ENCODE measurements around the gene TSPAN32.

Gene TSPAN32

GRCh38 chr11:2316169-2316962 is 14.6 kb downstream of the TSPAN32 start:
- TF ChIP-seq, protein P1, sequence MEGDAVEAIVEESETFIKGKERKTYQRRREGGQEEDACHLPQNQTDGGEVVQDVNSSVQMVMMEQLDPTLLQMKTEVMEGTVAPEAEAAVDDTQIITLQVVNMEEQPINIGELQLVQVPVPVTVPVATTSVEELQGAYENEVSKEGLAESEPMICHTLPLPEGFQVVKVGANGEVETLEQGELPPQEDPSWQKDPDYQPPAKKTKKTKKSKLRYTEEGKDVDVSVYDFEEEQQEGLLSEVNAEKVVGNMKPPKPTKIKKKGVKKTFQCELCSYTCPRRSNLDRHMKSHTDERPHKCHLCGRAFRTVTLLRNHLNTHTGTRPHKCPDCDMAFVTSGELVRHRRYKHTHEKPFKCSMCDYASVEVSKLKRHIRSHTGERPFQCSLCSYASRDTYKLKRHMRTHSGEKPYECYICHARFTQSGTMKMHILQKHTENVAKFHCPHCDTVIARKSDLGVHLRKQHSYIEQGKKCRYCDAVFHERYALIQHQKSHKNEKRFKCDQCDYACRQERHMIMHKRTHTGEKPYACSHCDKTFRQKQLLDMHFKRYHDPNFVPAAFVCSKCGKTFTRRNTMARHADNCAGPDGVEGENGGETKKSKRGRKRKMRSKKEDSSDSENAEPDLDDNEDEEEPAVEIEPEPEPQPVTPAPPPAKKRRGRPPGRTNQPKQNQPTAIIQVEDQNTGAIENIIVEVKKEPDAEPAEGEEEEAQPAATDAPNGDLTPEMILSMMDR (IDR thresholded peaks at IDR 0.05) = no peak
- no peak for TF ChIP-seq ZFX (IDR thresholded peaks at IDR 0.05; ENCODE audit: borderline replicate concordance)

DNA sequence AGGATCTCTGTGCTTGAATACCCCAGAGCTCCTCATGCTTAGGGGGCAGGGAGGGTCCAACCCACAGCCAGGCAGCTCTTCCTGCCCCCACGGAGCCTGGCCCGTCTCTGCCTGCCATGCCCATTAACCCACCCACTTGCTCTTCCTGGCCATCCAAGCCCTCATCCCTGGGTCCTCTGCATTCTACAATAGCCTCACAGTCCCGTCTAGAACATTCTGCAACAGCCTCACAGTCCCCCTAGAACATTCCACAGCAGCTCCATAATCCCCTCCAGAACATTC is 15.1 kb downstream of the TSPAN32 start:
- H3K27ac ChIP-seq = no peak overlapping the region
- TF ChIP-seq, protein P1 (IDR thresholded peaks at IDR 0.05) = no peak
- no peak for TF ChIP-seq ZFX (IDR thresholded peaks at IDR 0.05; ENCODE audit: borderline replicate concordance)

More at GRCh38 chr11:2316169-2316962, 14.6 kb downstream of the TSPAN32 start:
- no peak overlapping the region for H3K27ac ChIP-seq

DNA sequence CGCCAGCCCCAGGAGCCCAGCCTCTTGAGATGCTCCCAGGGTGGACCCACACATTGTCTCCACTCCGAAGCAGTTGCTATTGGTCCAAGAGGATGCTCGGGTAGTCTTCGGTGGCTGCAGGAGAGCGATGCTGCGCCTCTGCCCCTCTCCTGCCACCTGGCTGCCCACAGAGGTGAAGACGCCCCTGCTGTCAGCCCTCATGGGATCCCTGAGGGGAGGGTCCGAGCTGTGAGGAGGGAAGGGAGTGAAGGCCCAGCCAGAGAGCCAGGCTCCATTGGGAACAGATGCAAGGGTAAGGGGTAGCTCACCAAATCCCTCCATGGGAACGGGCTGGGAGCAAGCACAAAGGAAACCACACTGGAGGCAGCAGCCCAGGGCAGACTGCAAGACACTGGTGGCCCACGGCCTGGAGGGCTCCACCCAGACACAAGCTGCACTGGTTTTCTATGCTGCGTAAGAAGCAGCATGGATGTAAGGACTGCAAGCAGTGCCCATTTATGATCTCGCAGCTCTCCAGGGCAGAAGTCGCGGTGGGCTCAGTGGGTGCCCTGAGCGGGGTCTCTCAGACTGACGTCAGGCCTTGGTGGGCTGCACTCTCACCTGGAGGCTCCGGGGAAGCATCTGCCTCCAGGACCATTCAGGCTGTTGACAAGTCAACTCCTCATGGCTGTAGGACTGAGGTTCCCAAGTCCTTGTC is 15.7 kb downstream of the TSPAN32 start:
- no peak for TF ChIP-seq ZFX (IDR thresholded peaks at IDR 0.05; ENCODE audit: borderline replicate concordance)
- TF ChIP-seq, protein P1 (IDR thresholded peaks at IDR 0.05) = no peak
- H3K27ac ChIP-seq = no peak overlapping the region

DNA sequence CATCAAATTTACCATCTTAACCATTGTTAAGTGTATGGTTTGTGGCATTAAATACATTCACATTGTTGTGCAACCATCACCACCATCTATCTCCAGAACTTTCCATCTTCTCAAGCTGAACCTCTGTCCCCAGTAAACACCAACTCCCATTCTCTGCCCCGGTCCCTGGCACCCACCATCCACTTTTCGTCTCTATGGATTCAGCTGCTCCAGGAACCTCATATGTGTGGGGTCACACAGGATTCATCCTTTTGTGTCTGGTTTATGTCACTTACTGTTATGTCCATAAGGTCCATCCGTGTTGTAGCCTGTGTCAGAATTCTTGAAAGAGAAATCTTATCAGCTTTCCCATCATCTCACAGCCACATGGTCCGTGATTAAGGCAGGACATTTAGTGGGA is 16.3 kb downstream of the TSPAN32 start:
- TF ChIP-seq ZFX (IDR thresholded peaks at IDR 0.05; ENCODE audit: borderline replicate concordance) = no peak
- TF ChIP-seq, protein P1 (IDR thresholded peaks at IDR 0.05) = no peak
- H3K27ac ChIP-seq = no peak overlapping the region

DNA sequence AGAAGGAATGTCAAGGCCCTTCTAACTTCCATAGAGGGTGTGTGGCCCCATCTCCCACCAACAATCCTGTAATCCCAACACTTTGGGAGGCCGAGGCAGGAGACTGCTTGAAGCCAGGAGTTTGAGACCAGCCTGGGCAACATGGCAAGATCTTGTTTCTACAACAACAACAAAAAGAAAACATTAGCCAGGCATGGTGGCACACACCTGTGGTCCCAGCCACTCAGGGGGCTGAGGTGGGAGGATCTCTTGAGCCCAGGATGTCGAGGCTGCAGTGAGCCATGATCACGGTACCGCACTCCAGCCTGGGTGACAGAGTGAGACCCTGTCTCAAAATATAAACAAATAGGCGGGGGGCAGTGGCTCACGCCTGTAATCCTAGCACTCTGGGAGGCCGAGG is 16.9 kb downstream of the TSPAN32 start:
- no peak overlapping the region for H3K27ac ChIP-seq
- TF ChIP-seq, protein P1 (IDR thresholded peaks at IDR 0.05) = no peak
- TF ChIP-seq ZFX (IDR thresholded peaks at IDR 0.05; ENCODE audit: borderline replicate concordance) = no peak

DNA sequence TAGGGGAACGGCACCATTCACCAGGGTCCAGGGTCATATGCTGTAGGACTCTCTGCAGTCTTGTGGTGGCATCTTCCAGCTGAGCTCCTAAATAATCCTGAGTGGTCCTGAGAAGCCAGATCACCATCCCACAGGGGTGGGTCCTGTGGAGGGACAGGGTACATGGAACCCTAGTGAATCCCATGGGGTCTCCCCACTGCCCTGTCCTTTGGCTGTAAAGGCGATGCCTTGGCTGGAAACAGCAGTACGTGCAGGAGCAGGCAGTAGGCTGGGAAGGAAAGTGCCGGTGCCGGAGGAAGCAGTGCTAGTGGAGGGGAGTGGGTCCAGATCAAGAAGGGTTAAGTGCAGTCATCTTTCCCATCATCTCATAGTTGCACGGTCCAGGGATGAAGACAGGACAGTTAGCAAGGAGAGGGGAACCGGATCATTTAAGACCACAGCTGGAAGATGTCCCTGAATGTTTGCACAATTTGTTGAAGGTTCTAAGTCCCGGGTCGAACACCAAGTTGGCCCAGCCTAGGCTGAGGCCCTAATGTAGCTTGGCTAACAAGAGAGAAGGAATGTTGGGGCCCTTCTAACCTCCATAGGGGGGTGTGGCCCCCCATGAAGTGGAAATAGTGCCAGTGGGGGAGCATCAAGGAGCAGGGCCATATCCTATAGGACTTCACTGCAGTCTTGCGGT is 18.1 kb downstream of the TSPAN32 start:
- no peak for TF ChIP-seq ZFX (IDR thresholded peaks at IDR 0.05; ENCODE audit: borderline replicate concordance)
- TF ChIP-seq, protein P1 (IDR thresholded peaks at IDR 0.05) = no peak
- H3K27ac ChIP-seq = no peak overlapping the region
